Erythroblast (primary cell): ENCODE results near the gene MTNR1A.

Experiments
- GATA1 ChIP-seq: IDR thresholded peaks from 2 replicates; pipeline ENCODE4 v1.6.1; 2011; ENCODE audit warnings: low read depth, mild to moderate bottlenecking, control low read depth, low read length, moderate library complexity
- POLR2A ChIP-seq: IDR thresholded peaks from 2 replicates; pipeline ENCODE4 v1.6.1; 2011; ENCODE audit warnings: mild to moderate bottlenecking, low read length

- no peak for TF ChIP-seq POLR2A
- TF ChIP-seq GATA1: no peak
Measured at GRCh38 chr4:186500721-186501304, 54.6 kb downstream of the MTNR1A start.
